NCI-H82 treated with DMSO at 0.1 percent for 48 hours (cell line): Measurements from ENCODE around the gene ADARB2.
"Not testable (repeated sequence)": the region's sequence is repeated elsewhere in the genome, so short reads cannot be mapped to it uniquely, and the experiment has no call there.

Experiments
- DNase-seq: peaks from one replicate; lab custom pipeline; 2025; ENCODE audit not compliant: unreplicated experiment; lab: John Stamatoyannopoulos, UW

Gene ADARB2

GRCh38 chr10:1339396-1339795, 397.9 kb downstream of the ADARB2 start:
- no peak for DNase-seq

GRCh38 chr10:1335642-1336041, 401.7 kb downstream of the ADARB2 start:
- no peak for DNase-seq

- DNase-seq: no peak
Observed at GRCh38 chr10:1333981-1334380, 403.3 kb downstream of the ADARB2 start.

- DNase-seq: no peak
Observed at GRCh38 chr10:1331560-1331959, 405.8 kb downstream of the ADARB2 start.

GRCh38 chr10:1329622-1330021, 407.7 kb downstream of the ADARB2 start:
- no peak for DNase-seq

- no peak for DNase-seq
Observed at GRCh38 chr10:1328981-1329614, 408.2 kb downstream of the ADARB2 start.

GRCh38 chr10:1328161-1328823, 409.0 kb downstream of the ADARB2 start:
- DNase-seq: no peak

- no peak for DNase-seq
Observed at GRCh38 chr10:1327759-1328158, 409.6 kb downstream of the ADARB2 start.

GRCh38 chr10:1326514-1326913, 410.8 kb downstream of the ADARB2 start:
- DNase-seq: not testable (repeated sequence)

GRCh38 chr10:1324903-1325302, 412.4 kb downstream of the ADARB2 start:
- no peak for DNase-seq

- DNase-seq: no peak
Observed at GRCh38 chr10:1323951-1324350, 413.4 kb downstream of the ADARB2 start.

GRCh38 chr10:1320739-1321320, 416.5 kb downstream of the ADARB2 start:
- DNase-seq: no peak

GRCh38 chr10:1316809-1317143, 420.5 kb downstream of the ADARB2 start:
- DNase-seq: no peak

GRCh38 chr10:1316121-1316808, 421.1 kb downstream of the ADARB2 start:
- no peak for DNase-seq

GRCh38 chr10:1315178-1315577, 422.1 kb downstream of the ADARB2 start:
- no peak for DNase-seq

- DNase-seq: no peak
Observed at GRCh38 chr10:1311726-1312125, 425.6 kb downstream of the ADARB2 start.

GRCh38 chr10:1310271-1310789, 427.0 kb downstream of the ADARB2 start:
- no peak for DNase-seq

GRCh38 chr10:1309617-1310270, 427.6 kb downstream of the ADARB2 start:
- no peak for DNase-seq

GRCh38 chr10:1308962-1309616, 428.2 kb downstream of the ADARB2 start:
- no peak for DNase-seq

GRCh38 chr10:1308173-1308961, 429.0 kb downstream of the ADARB2 start:
- DNase-seq: no peak
